ENCODE results near the gene JAKMIP2.

The JAKMIP2 gene

GRCh38 chr5:147690595-147690994 is 91.9 kb downstream of the JAKMIP2 start:
- Histone ChIP-seq H3K79me2 (ENCODE audit: control insufficient read depth, insufficient read depth, low read length) (no peaks in the 10 kb centered on the region), H3K4me3 (ENCODE audit: low read length) (no peak overlapping the region), H2BK15ac (replicated peaks; ENCODE audit: low read depth) (no peak overlapping the region), H3K27me3 (ENCODE audit: insufficient read depth, low read length, poor library complexity) (no peaks in the 10 kb centered on the region), H2AK5ac (ENCODE audit: low read length) (no peak overlapping the region), H3K4ac (ENCODE audit: low read depth, low read length) (no peak overlapping the region), H3K79me1 (ENCODE audit: low read length) (no peaks in the 10 kb centered on the region), H3K23ac (ENCODE audit: low read length) (no peak overlapping the region), H3K27ac (ENCODE audit: low read depth, low read length) (no peak overlapping the region), H2BK120ac (ENCODE audit: low read depth, low read length) (no peak overlapping the region), H3K4me2 (ENCODE audit: low read length) (no peak overlapping the region), H3K56ac (ENCODE audit: low read length) (no peak overlapping the region), H4K5ac (ENCODE audit: low read length) (no peak overlapping the region), H3K4me1 (ENCODE audit: control insufficient read depth, low read depth, low read length) (no peaks in the 10 kb centered on the region), H3K18ac (ENCODE audit: low read length) (no peak overlapping the region), H2BK5ac (ENCODE audit: low read length) (no peak overlapping the region), H3K9ac (ENCODE audit: low read length) (no peak overlapping the region), H3K36me3 (ENCODE audit: control insufficient read depth, insufficient read depth, low read length) (no peaks in the 10 kb centered on the region), H4K8ac (ENCODE audit: low read depth, low read length) (no peak overlapping the region)
- no CpG with 5 or more reads among the region's 2 CpGs for WGBS (ENCODE audit: extremely low coverage, insufficient coverage, low lambda C conversion rate)
- peak; percentile 79 for DNase-seq

GRCh38 chr5:147689426-147689825 is 93.1 kb downstream of the JAKMIP2 start:
- Histone ChIP-seq H3K4me1 (ENCODE audit: control insufficient read depth, low read depth, low read length) (no peaks in the 10 kb centered on the region), H3K79me2 (ENCODE audit: control insufficient read depth, insufficient read depth, low read length) (no peaks in the 10 kb centered on the region), H3K9ac (ENCODE audit: low read length) (no peak overlapping the region), H2BK120ac (ENCODE audit: low read depth, low read length) (no peak overlapping the region), H3K4me2 (ENCODE audit: low read length) (no peak overlapping the region), H4K5ac (ENCODE audit: low read length) (no peak overlapping the region), H3K27me3 (ENCODE audit: insufficient read depth, low read length, poor library complexity) (no peaks in the 10 kb centered on the region), H3K4ac (ENCODE audit: low read depth, low read length) (no peak overlapping the region), H3K23ac (ENCODE audit: low read length) (no peak overlapping the region), H4K8ac (ENCODE audit: low read depth, low read length) (no peak overlapping the region), H3K36me3 (ENCODE audit: control insufficient read depth, insufficient read depth, low read length) (no peaks in the 10 kb centered on the region), H2BK15ac (replicated peaks; ENCODE audit: low read depth) (no peak overlapping the region), H3K4me3 (ENCODE audit: low read length) (no peak overlapping the region), H3K27ac (ENCODE audit: low read depth, low read length) (no peak overlapping the region), H3K79me1 (ENCODE audit: low read length) (no peaks in the 10 kb centered on the region), H3K56ac (ENCODE audit: low read length) (no peak overlapping the region), H2AK5ac (ENCODE audit: low read length) (no peak overlapping the region), H2BK5ac (ENCODE audit: low read length) (no peak overlapping the region), H3K18ac (ENCODE audit: low read length) (no peak overlapping the region)
- no CpG with 5 or more reads among the region's 4 CpGs for whole genome bisulfite sequencing (ENCODE audit: extremely low coverage, insufficient coverage, low lambda C conversion rate)
- DNase-seq = no peak

GRCh38 chr5:147688656-147689356 is 93.7 kb downstream of the JAKMIP2 start:
- H3K27ac ChIP-seq (ENCODE audit: low read depth, low read length) = no peak overlapping the region

GRCh38 chr5:147687118-147687517 is 95.4 kb downstream of the JAKMIP2 start:
- DNase-seq = no peak
- no peaks in the 10 kb centered on the region for H3K4me1 ChIP-seq (ENCODE audit: control insufficient read depth, low read depth, low read length)
- H2AK5ac ChIP-seq (ENCODE audit: low read length) = no peak overlapping the region
- H3K27me3 ChIP-seq (ENCODE audit: insufficient read depth, low read length, poor library complexity) = no peaks in the 10 kb centered on the region
- no peak overlapping the region for H3K56ac ChIP-seq (ENCODE audit: low read length)
- no peak overlapping the region for H4K5ac ChIP-seq (ENCODE audit: low read length)
- H3K36me3 ChIP-seq (ENCODE audit: control insufficient read depth, insufficient read depth, low read length) = no peaks in the 10 kb centered on the region
- no peak overlapping the region for H2BK120ac ChIP-seq (ENCODE audit: low read depth, low read length)
- H2BK5ac ChIP-seq (ENCODE audit: low read length) = no peak overlapping the region
- H2BK15ac ChIP-seq (replicated peaks; ENCODE audit: low read depth) = no peak overlapping the region
- WGBS (ENCODE audit: extremely low coverage, insufficient coverage, low lambda C conversion rate) = no CpG with 5 or more reads among the region's 2 CpGs
- H3K4me3 ChIP-seq (ENCODE audit: low read length) = no peak overlapping the region
- H3K4me2 ChIP-seq (ENCODE audit: low read length) = no peak overlapping the region
- no peaks in the 10 kb centered on the region for H3K79me2 ChIP-seq (ENCODE audit: control insufficient read depth, insufficient read depth, low read length)
- no peak overlapping the region for H3K23ac ChIP-seq (ENCODE audit: low read length)
- H4K8ac ChIP-seq (ENCODE audit: low read depth, low read length) = no peak overlapping the region
- H3K18ac ChIP-seq (ENCODE audit: low read length) = no peak overlapping the region
- H3K27ac ChIP-seq (ENCODE audit: low read depth, low read length) = no peak overlapping the region
- no peaks in the 10 kb centered on the region for H3K79me1 ChIP-seq (ENCODE audit: low read length)
- no peak overlapping the region for H3K9ac ChIP-seq (ENCODE audit: low read length)
- H3K4ac ChIP-seq (ENCODE audit: low read depth, low read length) = no peak overlapping the region

More at GRCh38 chr5:147688656-147689356, 93.7 kb downstream of the JAKMIP2 start:
- no peak overlapping the region for H3K56ac ChIP-seq (ENCODE audit: low read length)
- no peak overlapping the region for H2BK120ac ChIP-seq (ENCODE audit: low read depth, low read length)
- no peak for DNase-seq
- H2BK15ac ChIP-seq (replicated peaks; ENCODE audit: low read depth) = no peak overlapping the region
- no peaks in the 10 kb centered on the region for H3K4me1 ChIP-seq (ENCODE audit: control insufficient read depth, low read depth, low read length)
- no peak overlapping the region for H3K18ac ChIP-seq (ENCODE audit: low read length)
- no peaks in the 10 kb centered on the region for H3K79me2 ChIP-seq (ENCODE audit: control insufficient read depth, insufficient read depth, low read length)
- no peaks in the 10 kb centered on the region for H3K79me1 ChIP-seq (ENCODE audit: low read length)
- WGBS (ENCODE audit: extremely low coverage, insufficient coverage, low lambda C conversion rate) = 100% methylated on average over 1 of the region's 8 CpGs
- no peak overlapping the region for H4K8ac ChIP-seq (ENCODE audit: low read depth, low read length)
- H3K4me3 ChIP-seq (ENCODE audit: low read length) = no peak overlapping the region
- H3K27me3 ChIP-seq (ENCODE audit: insufficient read depth, low read length, poor library complexity) = no peaks in the 10 kb centered on the region
- H3K4ac ChIP-seq (ENCODE audit: low read depth, low read length) = no peak overlapping the region
- no peaks in the 10 kb centered on the region for H3K36me3 ChIP-seq (ENCODE audit: control insufficient read depth, insufficient read depth, low read length)
- no peak overlapping the region for H3K23ac ChIP-seq (ENCODE audit: low read length)
- no peak overlapping the region for H4K5ac ChIP-seq (ENCODE audit: low read length)
- no peak overlapping the region for H3K4me2 ChIP-seq (ENCODE audit: low read length)
- H3K9ac ChIP-seq (ENCODE audit: low read length) = no peak overlapping the region
- H2AK5ac ChIP-seq (ENCODE audit: low read length) = no peak overlapping the region
- H2BK5ac ChIP-seq (ENCODE audit: low read length) = no peak overlapping the region

- Histone ChIP-seq H3K4me3 (ENCODE audit: low read length) (no peak overlapping the region), H2BK120ac (ENCODE audit: low read depth, low read length) (no peak overlapping the region), H3K27me3 (ENCODE audit: insufficient read depth, low read length, poor library complexity) (no peaks in the 10 kb centered on the region), H3K4ac (ENCODE audit: low read depth, low read length) (no peak overlapping the region), H3K79me2 (ENCODE audit: control insufficient read depth, insufficient read depth, low read length) (no peaks in the 10 kb centered on the region), H3K79me1 (ENCODE audit: low read length) (no peaks in the 10 kb centered on the region), H3K23ac (ENCODE audit: low read length) (no peak overlapping the region), H3K56ac (ENCODE audit: low read length) (no peak overlapping the region), H3K9ac (ENCODE audit: low read length) (no peak overlapping the region), H3K18ac (ENCODE audit: low read length) (no peak overlapping the region), H4K5ac (ENCODE audit: low read length) (no peak overlapping the region), H3K4me1 (ENCODE audit: control insufficient read depth, low read depth, low read length) (no peaks in the 10 kb centered on the region), H4K8ac (ENCODE audit: low read depth, low read length) (no peak overlapping the region), H2AK5ac (ENCODE audit: low read length) (no peak overlapping the region), H3K36me3 (ENCODE audit: control insufficient read depth, insufficient read depth, low read length) (no peaks in the 10 kb centered on the region), H3K27ac (ENCODE audit: low read depth, low read length) (no peak overlapping the region), H3K4me2 (ENCODE audit: low read length) (no peak overlapping the region), H2BK15ac (replicated peaks; ENCODE audit: low read depth) (no peak overlapping the region), H2BK5ac (ENCODE audit: low read length) (no peak overlapping the region)
- no peak for DNase-seq
- WGBS (ENCODE audit: extremely low coverage, insufficient coverage, low lambda C conversion rate) = no CpG with 5 or more reads among the region's 2 CpGs
Measured at GRCh38 chr5:147686421-147686820, 96.1 kb downstream of the JAKMIP2 start.

GRCh38 chr5:147685993-147686392 is 96.5 kb downstream of the JAKMIP2 start:
- H3K36me3 ChIP-seq (ENCODE audit: control insufficient read depth, insufficient read depth, low read length) = no peaks in the 10 kb centered on the region
- H3K79me2 ChIP-seq (ENCODE audit: control insufficient read depth, insufficient read depth, low read length) = no peaks in the 10 kb centered on the region
- H3K4me1 ChIP-seq (ENCODE audit: control insufficient read depth, low read depth, low read length) = no peaks in the 10 kb centered on the region
- no peak overlapping the region for H3K4ac ChIP-seq (ENCODE audit: low read depth, low read length)
- no peak overlapping the region for H2BK15ac ChIP-seq (replicated peaks; ENCODE audit: low read depth)
- H4K5ac ChIP-seq (ENCODE audit: low read length) = no peak overlapping the region
- H3K79me1 ChIP-seq (ENCODE audit: low read length) = no peaks in the 10 kb centered on the region
- H3K27me3 ChIP-seq (ENCODE audit: insufficient read depth, low read length, poor library complexity) = no peaks in the 10 kb centered on the region
- no peak overlapping the region for H3K4me3 ChIP-seq (ENCODE audit: low read length)
- DNase-seq = no peak
- no peak overlapping the region for H3K9ac ChIP-seq (ENCODE audit: low read length)
- H3K27ac ChIP-seq (ENCODE audit: low read depth, low read length) = no peak overlapping the region
- no peak overlapping the region for H2BK120ac ChIP-seq (ENCODE audit: low read depth, low read length)
- no CpG with 5 or more reads among the region's 3 CpGs for WGBS (ENCODE audit: extremely low coverage, insufficient coverage, low lambda C conversion rate)
- H2BK5ac ChIP-seq (ENCODE audit: low read length) = no peak overlapping the region
- H3K23ac ChIP-seq (ENCODE audit: low read length) = no peak overlapping the region
- no peak overlapping the region for H4K8ac ChIP-seq (ENCODE audit: low read depth, low read length)
- no peak overlapping the region for H3K56ac ChIP-seq (ENCODE audit: low read length)
- H3K18ac ChIP-seq (ENCODE audit: low read length) = no peak overlapping the region
- H2AK5ac ChIP-seq (ENCODE audit: low read length) = no peak overlapping the region
- H3K4me2 ChIP-seq (ENCODE audit: low read length) = no peak overlapping the region
